Stimulated activated CD8-positive, alpha-beta memory T cell treated with anti-CD3 and anti-CD28 coated beads, Interleukin-4, amount 100 ng/mL, for 4 hours (primary cell): Measurements from ENCODE around the gene FAM135A.
"Not testable (repeated sequence)": the region's sequence is repeated elsewhere in the genome, so short reads cannot be mapped to it uniquely, and the experiment has no call there.

Experiments used
- DNase-seq, 2 donors: peaks; one replicate each; pipeline ENCODE4 v3.0.0-alpha.2; 2020; ENCODE audit warnings: low read depth in 2 of 2, low spot score in 1 of 2

The FAM135A gene

DNA sequence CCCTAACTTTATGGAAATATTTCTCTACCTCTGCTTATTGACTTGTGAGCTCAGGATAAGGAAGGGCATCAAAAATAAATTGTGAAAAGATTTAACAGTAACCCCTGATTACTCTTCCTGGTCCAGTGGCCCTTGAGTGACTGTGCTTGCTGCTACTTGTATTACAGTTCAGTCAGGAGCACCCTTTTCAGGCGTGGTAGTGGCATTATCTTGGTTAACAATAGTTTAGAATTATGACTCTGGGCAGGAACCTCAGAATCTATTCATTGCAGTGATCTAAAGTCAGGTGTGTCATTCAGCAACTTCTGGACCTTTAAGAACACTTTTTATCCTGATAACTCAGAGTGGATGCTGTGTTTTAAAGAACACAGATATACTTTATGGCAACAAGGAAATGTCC is 43.4 kb downstream of the FAM135A start:
- DNase-seq = no peak

DNA sequence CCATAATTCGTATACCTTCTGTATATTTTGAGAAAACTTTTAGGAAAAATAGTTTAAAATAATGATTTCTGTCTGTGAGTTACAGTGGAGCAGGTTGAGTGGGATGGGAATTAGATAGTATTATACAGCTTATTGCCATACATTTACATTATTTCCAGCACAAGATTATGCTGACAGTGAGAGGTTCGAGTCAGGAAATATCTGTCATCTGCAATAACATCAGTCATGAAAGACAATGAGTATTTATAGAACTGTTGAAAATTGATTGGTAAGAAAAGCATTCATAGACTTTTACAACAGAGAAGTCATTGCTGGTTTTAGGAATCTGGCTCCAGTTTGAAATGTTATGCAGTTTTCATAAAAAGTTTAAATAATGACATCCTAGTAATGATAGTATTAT is 45.9 kb downstream of the FAM135A start:
- DNase-seq = no peak

DNA sequence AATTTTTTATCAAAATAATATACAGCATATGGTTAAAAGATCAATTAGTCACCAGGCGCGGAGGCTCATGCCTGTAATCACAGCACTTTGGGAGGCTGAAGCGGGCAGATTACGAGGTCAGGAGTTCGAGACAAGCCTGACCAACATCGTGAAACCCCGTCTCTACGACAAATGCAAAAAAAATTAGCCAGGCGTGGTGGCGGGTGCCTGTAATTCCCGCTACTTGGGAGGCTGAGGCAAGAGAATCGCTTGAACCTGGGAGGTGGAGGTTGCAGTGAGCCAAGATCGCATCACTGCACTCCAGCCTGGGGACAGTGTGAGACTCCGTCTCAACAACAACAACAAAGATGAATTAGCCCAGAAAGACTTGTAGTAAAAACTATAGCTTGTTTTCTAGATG is 46.4 kb downstream of the FAM135A start:
- not testable (repeated sequence) for DNase-seq

DNA sequence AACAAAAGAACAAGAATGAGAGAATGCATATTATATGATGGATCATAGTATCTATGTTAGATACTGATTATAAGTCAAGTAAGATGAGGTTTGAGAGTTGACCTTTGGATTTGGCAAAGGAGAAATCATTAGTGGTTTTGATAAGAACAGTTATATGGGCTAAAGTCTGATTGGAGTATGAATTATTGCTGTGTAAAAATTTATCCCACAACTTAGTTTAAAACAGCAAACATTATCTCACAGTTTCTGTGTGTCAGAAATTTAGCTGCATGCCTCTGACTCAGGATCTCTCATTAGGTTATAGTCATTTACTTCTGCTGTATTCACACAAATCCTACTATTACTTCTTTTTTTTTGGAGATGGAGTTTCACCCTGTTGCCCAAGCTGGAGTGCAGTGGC is 56.7 kb downstream of the FAM135A start:
- no peak for DNase-seq

- not testable (repeated sequence) for DNase-seq
Measured at GRCh38 chr6:70470510-70470909, 57.2 kb downstream of the FAM135A start.

- no peak for DNase-seq
Measured at GRCh38 chr6:70474751-70475150, 61.4 kb downstream of the FAM135A start.

GRCh38 chr6:70479236-70479635 is 65.9 kb downstream of the FAM135A start:
- no peak for DNase-seq

DNA sequence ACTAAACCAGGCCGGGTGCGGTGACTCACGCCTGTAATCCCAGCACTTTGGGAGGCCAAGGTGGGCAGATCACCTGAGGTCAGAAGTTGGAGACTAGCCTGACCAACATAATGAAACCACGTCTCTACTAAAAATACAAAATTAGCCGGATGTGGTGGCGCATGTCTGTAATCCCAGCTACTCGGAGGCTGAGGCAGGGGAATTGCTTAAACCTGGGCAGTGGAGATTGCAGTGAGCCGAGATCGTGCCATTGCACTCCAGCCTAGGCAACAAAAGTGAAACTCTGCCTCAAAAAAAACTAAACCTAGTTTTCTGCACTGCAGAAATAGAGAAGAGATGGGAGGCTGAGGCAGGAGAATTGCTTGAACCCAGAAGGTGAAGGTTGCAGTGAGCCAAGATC is 73.3 kb downstream of the FAM135A start:
- not testable (repeated sequence) for DNase-seq

DNA sequence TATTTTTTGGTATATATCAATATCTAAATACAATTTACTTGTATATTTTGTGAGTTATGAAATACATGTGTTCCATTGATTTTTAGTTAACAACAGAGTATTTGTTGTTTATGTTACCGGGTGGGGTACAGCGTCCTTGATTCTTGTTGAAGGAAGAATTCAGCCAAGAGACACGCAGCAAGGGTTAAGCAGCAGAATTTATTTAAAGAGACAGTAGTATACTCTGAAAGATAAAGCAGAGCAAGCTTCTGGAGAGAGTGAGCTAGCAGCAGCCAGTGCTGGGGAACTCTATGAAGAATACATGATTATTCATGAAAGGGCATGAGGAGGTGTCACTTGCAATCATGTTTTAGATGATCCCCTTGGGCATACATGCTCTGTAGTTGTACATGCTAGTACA is 76.1 kb downstream of the FAM135A start:
- DNase-seq = no peak

DNA sequence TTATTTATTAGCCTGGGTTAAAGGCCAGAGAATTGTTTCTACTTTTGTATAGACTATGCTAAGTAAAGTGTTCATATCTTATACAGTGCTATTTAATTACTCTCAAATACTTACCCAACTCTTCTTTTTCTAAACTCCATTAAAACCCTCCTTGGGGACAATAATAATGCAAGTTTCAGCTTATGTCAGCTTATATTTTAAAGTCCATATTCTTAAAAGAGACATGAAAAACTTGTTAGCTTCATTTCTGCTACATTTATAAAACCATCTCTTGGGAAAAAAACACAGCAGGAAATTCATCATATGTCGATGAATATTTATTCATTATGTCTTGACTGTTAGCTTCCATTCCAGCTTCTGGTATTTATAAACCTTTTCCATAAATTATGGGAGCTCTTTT is 81.5 kb downstream of the FAM135A start:
- no peak for DNase-seq

GRCh38 chr6:70495790-70496189 is 82.5 kb downstream of the FAM135A start:
- not testable (repeated sequence) for DNase-seq

DNA sequence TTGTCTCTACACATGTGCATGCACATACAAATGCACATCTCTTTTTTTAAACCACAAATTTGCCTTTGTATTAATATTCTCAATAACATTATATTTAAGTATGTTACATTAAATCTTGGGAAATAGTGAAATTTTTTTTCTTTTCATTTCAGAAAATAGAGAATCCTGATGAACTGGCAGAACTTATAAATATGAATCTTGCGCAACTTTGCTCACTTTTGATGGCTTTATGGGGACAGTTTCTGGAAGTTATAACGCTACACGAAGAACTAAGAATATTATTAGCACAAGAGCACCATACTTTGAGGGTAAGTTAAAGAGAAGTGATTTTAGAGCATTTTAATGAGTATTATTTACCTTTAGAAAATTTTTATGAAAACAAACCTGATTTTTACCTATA is 89.2 kb downstream of the FAM135A start:
- DNase-seq = no peak

DNA sequence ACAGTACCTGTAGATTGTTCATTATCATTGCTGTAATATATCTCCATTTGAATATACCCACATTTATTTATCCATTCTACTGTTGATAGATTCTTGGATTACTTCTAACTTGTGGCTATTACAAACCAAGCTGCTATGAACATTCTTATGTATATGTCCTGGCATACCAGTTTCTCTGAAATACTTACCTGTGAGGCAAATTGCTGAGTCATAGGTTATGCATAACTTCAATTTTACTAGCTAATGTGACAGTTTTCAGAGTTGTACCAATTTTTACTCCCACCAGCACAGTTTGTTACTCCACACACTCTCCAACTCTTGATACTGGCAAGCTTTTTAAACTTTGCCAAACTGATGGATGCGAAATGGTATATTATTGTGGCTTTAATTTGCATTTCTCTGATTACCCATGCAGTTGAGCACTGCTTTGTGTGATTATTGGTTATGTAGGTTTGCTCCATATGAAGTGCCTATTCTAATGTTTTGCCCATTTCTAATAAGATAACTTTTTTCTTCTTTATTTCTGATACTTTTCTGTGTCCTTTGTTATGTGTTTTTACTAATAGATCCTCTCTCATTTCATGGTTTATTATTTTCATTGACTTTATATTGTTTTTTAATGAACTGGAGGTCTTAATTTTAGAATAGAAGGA is 90.6 kb downstream of the FAM135A start:
- DNase-seq = no peak

DNA sequence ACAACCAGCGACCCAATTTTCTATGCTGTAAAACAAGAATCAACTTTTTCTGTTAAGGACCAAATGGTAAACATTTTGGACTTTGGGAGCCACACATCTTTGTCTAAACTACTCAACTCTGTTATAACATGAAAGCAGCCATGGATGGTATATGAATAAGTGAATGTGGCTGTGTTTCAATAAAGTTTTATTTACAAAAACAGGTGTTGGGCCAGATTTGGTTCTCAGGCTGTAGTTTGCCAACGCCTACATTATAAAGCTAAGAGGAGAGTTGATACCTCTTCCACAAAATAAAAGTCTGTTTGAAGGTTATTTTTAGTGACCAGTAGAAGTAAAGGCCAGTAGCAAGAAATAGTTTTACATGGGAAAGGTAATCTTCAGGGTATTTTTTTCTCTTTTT is 93.0 kb downstream of the FAM135A start:
- no peak for DNase-seq

- no peak for DNase-seq
Measured at GRCh38 chr6:70507161-70507560, 93.9 kb downstream of the FAM135A start.

GRCh38 chr6:70508953-70509352 is 95.6 kb downstream of the FAM135A start:
- DNase-seq = no peak

DNA sequence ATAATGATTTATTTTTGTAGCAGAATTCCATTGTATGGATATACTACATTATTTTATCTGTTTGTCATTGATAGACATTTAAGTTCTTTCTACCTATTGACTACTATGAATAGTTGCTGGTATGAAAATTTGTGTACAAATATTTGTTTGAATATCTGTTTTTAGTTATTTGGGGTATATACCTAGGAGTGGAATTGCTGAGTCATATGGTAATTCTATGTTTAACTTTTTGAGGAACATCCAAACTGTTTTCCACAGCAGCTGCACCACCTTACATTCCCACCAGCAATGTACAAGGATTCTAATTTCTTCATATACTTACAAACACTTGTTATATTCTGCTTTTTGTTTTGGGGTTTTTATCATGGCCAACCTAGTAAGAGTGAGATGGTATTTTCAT is 97.3 kb downstream of the FAM135A start:
- no peak for DNase-seq

DNA sequence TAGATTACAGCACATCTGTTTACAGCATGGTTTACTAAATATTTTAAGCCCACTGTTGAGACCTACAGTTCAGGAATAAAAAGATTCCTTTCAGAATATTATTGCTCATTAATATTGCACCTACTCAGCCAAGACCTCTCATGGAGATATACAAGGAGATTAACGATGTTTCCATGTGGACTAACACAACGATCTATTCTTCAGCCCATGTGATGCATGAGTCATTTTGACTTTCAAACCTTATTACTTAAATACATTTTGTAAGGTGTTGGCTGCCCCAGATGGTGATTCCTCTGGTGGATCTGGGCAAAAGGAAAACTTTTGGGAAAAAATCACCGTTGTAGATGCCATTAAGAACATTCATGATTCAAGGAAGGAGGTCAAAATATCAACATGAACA is 105.4 kb downstream of the FAM135A start:
- DNase-seq = no peak

DNA sequence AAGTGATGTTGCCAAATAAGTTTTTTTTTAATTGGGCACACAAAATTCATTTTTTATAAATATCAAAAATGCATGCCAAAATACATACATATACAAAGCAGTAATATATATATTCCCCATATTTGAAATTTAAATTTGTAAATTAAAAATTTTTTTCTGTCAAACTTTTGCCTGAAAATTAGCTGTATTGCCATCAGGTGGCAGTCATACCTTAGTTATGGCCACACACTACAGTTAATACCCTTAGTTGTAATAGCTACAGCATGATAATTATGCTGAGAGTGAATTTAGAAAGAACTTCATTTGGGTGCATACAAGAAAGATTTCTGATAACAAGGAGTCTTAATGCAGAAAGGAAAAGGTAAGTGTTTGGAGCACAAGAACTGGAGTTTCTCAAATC is 107.3 kb downstream of the FAM135A start:
- no peak for DNase-seq

DNA sequence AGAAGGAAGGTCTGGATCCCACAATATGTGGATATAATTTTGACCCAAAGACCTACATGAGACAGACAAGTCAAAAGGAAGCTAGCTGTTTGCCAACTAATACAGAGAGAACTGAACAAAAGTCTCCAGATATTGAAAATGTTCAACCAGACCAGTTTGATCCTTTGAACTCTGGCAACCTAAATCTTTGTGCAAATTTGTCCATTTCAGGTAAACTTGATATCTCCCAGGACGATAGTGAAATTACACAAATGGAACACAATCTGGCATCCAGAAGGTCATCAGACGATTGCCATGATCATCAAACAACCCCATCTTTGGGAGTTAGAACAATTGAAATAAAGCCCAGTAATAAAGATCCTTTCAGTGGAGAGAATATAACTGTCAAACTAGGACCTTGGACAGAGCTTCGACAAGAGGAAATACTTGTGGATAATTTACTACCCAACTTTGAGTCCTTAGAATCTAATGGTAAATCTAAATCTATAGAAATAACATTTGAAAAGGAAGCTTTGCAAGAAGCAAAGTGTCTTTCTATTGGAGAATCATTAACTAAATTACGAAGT is 111.5 kb downstream of the FAM135A start:
- no peak for DNase-seq

- DNase-seq = no peak
Measured at GRCh38 chr6:70527071-70527737, 113.9 kb downstream of the FAM135A start.

GRCh38 chr6:70530023-70530422 is 116.7 kb downstream of the FAM135A start:
- DNase-seq = no peak

DNA sequence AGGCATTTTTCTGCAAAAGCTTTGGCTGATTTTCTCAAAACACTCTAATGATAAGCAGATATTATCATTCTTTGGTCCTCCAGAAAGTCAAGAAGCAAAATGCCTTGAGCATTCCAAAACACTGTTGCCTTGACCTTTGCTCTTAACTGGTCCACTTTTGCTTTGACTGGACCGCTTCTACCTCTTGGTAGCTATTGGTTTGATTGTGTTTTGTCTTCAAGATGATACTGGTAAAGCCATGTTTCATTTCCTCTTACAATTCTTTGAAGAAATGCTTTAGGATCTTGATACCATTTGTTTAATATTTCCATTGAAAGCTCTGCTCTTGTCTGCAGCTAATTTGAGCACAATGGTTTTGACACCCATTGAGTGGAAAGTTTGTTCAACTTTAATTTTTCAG is 117.8 kb downstream of the FAM135A start:
- DNase-seq = no peak
